Measurements from ENCODE around the gene IL12RB2. TPM values are rescaled to one million over a fixed set of nuclear protein-coding genes. Genes with fewer than 3 reads are reported as not detected.
"Not testable (repeated sequence)": the region's sequence is repeated elsewhere in the genome, so short reads cannot be mapped to it uniquely, and the experiment has no call there.

The IL12RB2 gene
- total RNA-seq, 1 experiment from 2014 or later = not detected

DNA sequence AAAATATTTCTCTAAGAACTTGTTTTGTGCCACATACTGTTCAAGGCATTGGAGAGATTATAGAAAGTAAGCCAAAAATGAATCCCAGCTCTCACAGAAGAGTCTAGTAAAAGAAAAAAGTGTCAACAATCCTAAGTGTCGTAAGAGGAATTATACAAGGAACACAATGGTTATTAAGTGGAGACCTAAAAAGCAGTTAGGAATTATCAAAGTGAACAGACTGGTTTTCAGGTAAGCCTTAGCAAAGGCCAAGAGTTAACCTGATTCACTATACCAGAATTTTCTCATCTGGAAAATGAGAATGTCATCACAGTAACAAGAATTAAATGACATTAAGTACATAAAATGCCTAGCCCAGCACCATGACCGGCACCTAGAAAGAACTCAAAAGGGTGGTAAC is 106.9 kb downstream of the IL12RB2 start:
- no peaks in the 10 kb centered on the region for H3K9me3 Mint-ChIP-seq (ENCODE audit: low read depth, unreplicated experiment)
- peaks cover 83% of the 10 kb centered on the region for H3K36me3 Mint-ChIP-seq (ENCODE audit: insufficient read depth, unreplicated experiment)

DNA sequence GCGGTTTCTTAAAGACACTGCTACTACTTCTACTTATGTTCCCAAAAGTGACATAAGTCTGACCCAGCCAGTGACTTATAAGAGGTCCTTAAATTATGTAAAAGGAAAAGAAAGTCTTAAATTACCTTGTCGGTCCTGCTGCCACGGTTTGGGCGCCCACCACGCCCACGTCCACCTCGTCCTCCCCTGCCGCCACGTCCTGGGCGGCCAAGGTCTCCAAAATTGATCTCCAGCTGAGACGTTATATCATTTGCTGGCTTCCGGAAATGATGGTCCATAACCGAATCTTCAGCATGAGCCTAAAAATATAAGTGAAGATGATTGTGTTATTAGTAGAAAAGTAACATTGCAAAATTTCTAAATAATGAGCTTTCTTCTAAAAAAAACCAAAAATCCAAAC is 107.4 kb downstream of the IL12RB2 start:
- TF ChIP-seq, protein P1, sequence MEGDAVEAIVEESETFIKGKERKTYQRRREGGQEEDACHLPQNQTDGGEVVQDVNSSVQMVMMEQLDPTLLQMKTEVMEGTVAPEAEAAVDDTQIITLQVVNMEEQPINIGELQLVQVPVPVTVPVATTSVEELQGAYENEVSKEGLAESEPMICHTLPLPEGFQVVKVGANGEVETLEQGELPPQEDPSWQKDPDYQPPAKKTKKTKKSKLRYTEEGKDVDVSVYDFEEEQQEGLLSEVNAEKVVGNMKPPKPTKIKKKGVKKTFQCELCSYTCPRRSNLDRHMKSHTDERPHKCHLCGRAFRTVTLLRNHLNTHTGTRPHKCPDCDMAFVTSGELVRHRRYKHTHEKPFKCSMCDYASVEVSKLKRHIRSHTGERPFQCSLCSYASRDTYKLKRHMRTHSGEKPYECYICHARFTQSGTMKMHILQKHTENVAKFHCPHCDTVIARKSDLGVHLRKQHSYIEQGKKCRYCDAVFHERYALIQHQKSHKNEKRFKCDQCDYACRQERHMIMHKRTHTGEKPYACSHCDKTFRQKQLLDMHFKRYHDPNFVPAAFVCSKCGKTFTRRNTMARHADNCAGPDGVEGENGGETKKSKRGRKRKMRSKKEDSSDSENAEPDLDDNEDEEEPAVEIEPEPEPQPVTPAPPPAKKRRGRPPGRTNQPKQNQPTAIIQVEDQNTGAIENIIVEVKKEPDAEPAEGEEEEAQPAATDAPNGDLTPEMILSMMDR (IDR thresholded peaks at IDR 0.05; ENCODE audit: unreplicated experiment) = no peak
- no peak overlapping the region for H3K4me3 Mint-ChIP-seq (ENCODE audit: low read depth, unreplicated experiment)
- no TSS peak for BruUV-seq (replicated peaks)
- peaks cover 15% of the 10 kb centered on the region for H3K4me1 Mint-ChIP-seq (ENCODE audit: low read depth, unreplicated experiment)
- H3K27ac Mint-ChIP-seq (ENCODE audit: unreplicated experiment) = no peak overlapping the region
- H3K36me3 Mint-ChIP-seq (ENCODE audit: insufficient read depth, unreplicated experiment) = peaks cover 82% of the 10 kb centered on the region
- no peaks in the 10 kb centered on the region for H3K9me3 Mint-ChIP-seq (ENCODE audit: low read depth, unreplicated experiment)
- H3K27me3 Mint-ChIP-seq (ENCODE audit: unreplicated experiment) = no peaks in the 10 kb centered on the region
- CTCF ChIA-PET = no interaction called here
- no peak for DNase-seq
- intact Hi-C loops (cut with micrococcal nuclease; ENCODE audit: unreplicated experiment) = loop anchor here (2.0 kb wide), 1 partner anchor 14 kb away; no protein-coding TSS in a partner anchor

More for the DNA sequence above, 106.9 kb downstream of the IL12RB2 start:
- TF ChIP-seq, protein P1 (IDR thresholded peaks at IDR 0.05; ENCODE audit: unreplicated experiment) = no peak
- Mint-ChIP-seq H3K27me3 (ENCODE audit: unreplicated experiment) (no peaks in the 10 kb centered on the region), H3K4me3 (ENCODE audit: low read depth, unreplicated experiment) (no peak overlapping the region), H3K4me1 (ENCODE audit: low read depth, unreplicated experiment) (peaks cover 10% of the 10 kb centered on the region), H3K27ac (ENCODE audit: unreplicated experiment) (no peak overlapping the region)
- BruUV-seq (replicated peaks) = no TSS peak
- DNase-seq = no peak
- CTCF ChIA-PET = no interaction called here
- intact Hi-C loops (cut with micrococcal nuclease; ENCODE audit: unreplicated experiment) = loop anchor here (2.0 kb wide), 1 partner anchor 14 kb away; no protein-coding TSS in a partner anchor

DNA sequence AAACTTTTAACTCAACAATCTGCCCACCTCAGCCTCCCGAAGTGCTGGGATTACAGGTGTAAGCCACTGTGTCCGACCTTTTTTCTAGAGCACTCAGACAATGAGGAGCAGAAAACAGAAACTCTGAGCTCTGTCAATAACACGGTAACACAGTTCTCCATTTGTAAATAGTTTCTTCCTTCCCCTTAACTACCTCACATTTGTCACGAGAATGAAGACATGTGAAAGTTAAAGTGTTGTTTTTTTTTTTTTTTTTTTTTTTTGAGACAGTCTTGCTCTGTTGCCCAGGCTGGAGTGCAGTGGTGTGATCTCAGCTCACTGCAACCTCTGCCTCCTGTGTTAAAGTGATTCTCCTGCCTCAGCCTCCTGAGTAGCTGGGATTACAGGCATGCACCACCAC is 110.1 kb downstream of the IL12RB2 start:
- H3K4me3 Mint-ChIP-seq (ENCODE audit: low read depth, unreplicated experiment) = not testable (repeated sequence)
- CTCF ChIA-PET = interaction anchor here (0.7 kb wide), 2 partner anchors 11 to 14 kb away, joined by 3 to 4 read pairs; no protein-coding TSS in a partner anchor

DNA sequence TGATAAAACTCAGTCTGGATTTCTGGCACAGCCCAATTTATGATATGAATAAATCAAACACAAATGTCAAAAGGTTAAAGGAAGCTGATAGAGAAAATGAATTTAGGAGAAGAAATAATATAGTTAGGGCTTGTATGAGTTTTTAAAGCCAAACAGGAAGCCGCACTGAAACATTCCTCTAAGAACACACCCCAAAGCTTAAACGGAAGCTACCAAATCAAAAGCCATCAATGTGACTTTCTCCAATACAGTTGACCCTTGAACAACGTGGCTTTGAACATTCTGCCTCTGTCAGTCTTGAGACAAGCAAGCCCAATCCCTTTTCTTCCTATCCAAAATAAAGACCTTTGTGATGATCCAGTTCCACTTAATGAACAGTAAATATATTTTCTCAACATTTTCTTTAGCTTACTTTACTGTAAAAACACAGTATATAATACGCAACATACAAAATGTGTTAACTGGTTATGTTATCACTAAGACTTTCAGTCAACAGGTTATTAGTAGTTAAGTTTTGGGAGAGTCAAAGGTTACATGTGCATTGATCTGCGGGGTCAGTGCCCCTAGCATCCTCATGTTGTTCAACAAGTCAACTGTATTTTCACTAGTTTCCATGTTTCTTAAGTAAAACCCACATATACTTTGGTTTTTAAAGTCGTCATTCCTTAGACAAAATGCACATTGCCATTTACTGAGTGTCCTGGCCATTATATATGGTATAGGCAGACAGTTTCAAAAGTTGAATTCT is 111.3 kb downstream of the IL12RB2 start:
- intact Hi-C loops (cut with micrococcal nuclease; ENCODE audit: unreplicated experiment) = no loop called here
- BruUV-seq (replicated peaks) = no TSS peak
- TF ChIP-seq, protein P1 (IDR thresholded peaks at IDR 0.05; ENCODE audit: unreplicated experiment) = no peak
- H3K4me3 Mint-ChIP-seq (ENCODE audit: low read depth, unreplicated experiment) = no peak overlapping the region
- H3K4me1 Mint-ChIP-seq (ENCODE audit: low read depth, unreplicated experiment) = peaks cover 22% of the 10 kb centered on the region
- no peak overlapping the region for H3K27ac Mint-ChIP-seq (ENCODE audit: unreplicated experiment)
- no peak for DNase-seq
- H3K27me3 Mint-ChIP-seq (ENCODE audit: unreplicated experiment) = no peaks in the 10 kb centered on the region
- no peaks in the 10 kb centered on the region for H3K9me3 Mint-ChIP-seq (ENCODE audit: low read depth, unreplicated experiment)
- peaks cover 89% of the 10 kb centered on the region for H3K36me3 Mint-ChIP-seq (ENCODE audit: insufficient read depth, unreplicated experiment)
- CTCF ChIA-PET = no interaction called here

More for the DNA sequence above, 110.1 kb downstream of the IL12RB2 start:
- H3K9me3 Mint-ChIP-seq (ENCODE audit: low read depth, unreplicated experiment); intact Hi-C loops (cut with micrococcal nuclease; ENCODE audit: unreplicated experiment); H3K27ac Mint-ChIP-seq (ENCODE audit: unreplicated experiment); DNase-seq; BruUV-seq (replicated peaks); H3K27me3 Mint-ChIP-seq (ENCODE audit: unreplicated experiment): not testable (repeated sequence)
- Mint-ChIP-seq H3K36me3 (ENCODE audit: insufficient read depth, unreplicated experiment) (peaks cover 85% of the 10 kb centered on the region), H3K4me1 (ENCODE audit: low read depth, unreplicated experiment) (peaks cover 22% of the 10 kb centered on the region)
